HepG2 (cell line): ENCODE measurements around the gene CBY2. TPM values are rescaled to one million over a fixed set of nuclear protein-coding genes. Genes with fewer than 3 reads are reported as not detected.
A peak's percentile ranks its signal among the peaks of the same experiment; 100 is the strongest.

Experiments used
- ATAC-seq: fragments of 200-7000 bp; cut with Tn5 transposase; 3 replicates; pipeline ENCODE4 v1.9.1; 2020; ENCODE audit warnings: mild to moderate bottlenecking, moderate library complexity
- BruUV-seq: library from RNA; stranded (reverse); fragments of 400-500 nt; replicated peaks from 2 replicates; lab custom pipeline; 2021; lab: Mats Ljungman, UMichigan
- CTCF ChIA-PET: fragments of 300-600 bp; formaldehyde crosslinking; extraction: SDS; loops from one replicate; lab custom pipeline; 2021; ENCODE audit warnings: low total read pairs, inconsistent platforms, low intra/inter-chr PET ratio; lab: Yijun Ruan, JAX
- POLR2A ChIA-PET: fragments of 350-600 bp; sonication (Branson Sonifier 250); formaldehyde crosslinking; loops from one replicate; lab custom pipeline; 2020; ENCODE audit warnings: antibody characterized with exemption, inconsistent platforms; lab: Yijun Ruan, JAX
- DNase-seq: peaks from one replicate; pipeline ENCODE4 v3.0.0-alpha.2; 2015; ENCODE audit warnings: low spot score
- FAIRE-seq: peaks from 3 replicates; lab custom pipeline; 2011; peaks lifted over from hg19 to GRCh38; lab: Jason Lieb, UNC
- H2AFZ ChIP-seq: one replicate; pipeline ENCODE4 v1.6.1; 2011; ENCODE audit warnings: low read length, inconsistent platforms
- H3K27ac ChIP-seq: fragments of 300-600 bp; 3 replicates; pipeline ENCODE4 v1.8.0; 2011; ENCODE audit warnings: mixed run types, mild to moderate bottlenecking, mixed read lengths, low read length, inconsistent platforms; ENCODE audit not compliant: insufficient read depth; ENCODE audit errors: extremely low read length
- H3K27me3 ChIP-seq, 2 experiments: fragments of 200-600 bp in 1 of 2; 2 replicates in 1 of 2; 3 replicates in 1 of 2; pipeline versions ENCODE4 v1.6.0 to v1.8.0; 2011; ENCODE audit warnings: low read length in 2 of 2, mild to moderate bottlenecking in 2 of 2, moderate library complexity in 2 of 2, inconsistent platforms in 1 of 2; ENCODE audit not compliant: insufficient read depth in 2 of 2, control insufficient read depth in 1 of 2
- H3K36me3 ChIP-seq, 2 experiments: fragments of 200-600 bp in 1 of 2; replicated peaks in 1 of 2; 2 replicates in 1 of 2; 3 replicates in 1 of 2; pipeline versions ENCODE4 v1.5.1 to v1.8.0; 2011; ENCODE audit warnings: low read length in 2 of 2, inconsistent platforms in 1 of 2; ENCODE audit not compliant: insufficient read depth in 2 of 2, control insufficient read depth in 1 of 2
- H3K4me1 ChIP-seq: 2 replicates; pipeline ENCODE4 v1.5.1; 2012; ENCODE audit warnings: low read length, inconsistent platforms; ENCODE audit not compliant: insufficient read depth
- H3K4me2 ChIP-seq: 2 replicates; pipeline ENCODE4 v1.6.0; 2011; ENCODE audit warnings: low read depth, low read length, inconsistent platforms
- H3K4me3 ChIP-seq, 3 experiments: fragments of 200-600 bp in 1 of 3; sonication (generic), shearing (Covaris generic) in 1 of 3; replicated peaks in 1 of 3; 2 replicates each; pipeline ENCODE4 v1.5.1; 2011 to 2016; ENCODE audit warnings: low read length in 3 of 3, inconsistent platforms in 2 of 3, low read depth in 2 of 3, mild to moderate bottlenecking in 2 of 3, control low read depth in 1 of 3, mixed read lengths in 1 of 3; ENCODE audit not compliant: insufficient read depth in 1 of 3
- H3K79me2 ChIP-seq: one replicate; pipeline ENCODE4 v1.6.1; 2011; ENCODE audit warnings: low read length, inconsistent platforms; ENCODE audit not compliant: insufficient read depth
- H3K9ac ChIP-seq: 2 replicates; pipeline ENCODE4 v1.6.0; 2011; ENCODE audit warnings: mild to moderate bottlenecking, low read depth, low read length, inconsistent platforms; ENCODE audit not compliant: insufficient read depth
- H3K9me3 ChIP-seq: 2 replicates; pipeline ENCODE4 v1.5.1; 2012; ENCODE audit warnings: mild to moderate bottlenecking, low read length
- H4K20me1 ChIP-seq: 2 replicates; pipeline ENCODE4 v1.6.0; 2011; ENCODE audit warnings: inconsistent platforms, mild to moderate bottlenecking, low read length, moderate library complexity; ENCODE audit not compliant: insufficient read depth
- CBX5 ChIP-seq: sonication (generic); formaldehyde crosslinking; IDR thresholded peaks from 2 replicates; pipeline ENCODE4 v1.4.0; 2020; ENCODE audit warnings: missing genetic modification reagents, borderline replicate concordance
- CEBPB ChIP-seq: IDR thresholded peaks from 2 replicates; pipeline ENCODE4 v1.6.1; 2011; ENCODE audit warnings: low read depth, low read length, improper control_type of control experiment, borderline replicate concordance
- MEF2D ChIP-seq: sonication (generic); formaldehyde crosslinking; IDR thresholded peaks from 2 replicates; pipeline ENCODE4 v1.5.1; 2020; ENCODE audit warnings: mild to moderate bottlenecking, missing genetic modification reagents
- SUZ12 ChIP-seq: fragments of 150-350 bp; IDR thresholded peaks from 2 replicates; pipeline ENCODE4 v1.6.1; 2014; ENCODE audit warnings: low read depth, low read length
- ZFAT ChIP-seq: sonication (generic); formaldehyde crosslinking; conservative IDR thresholded peaks from 2 replicates; pipeline ENCODE4 v1.8.1; 2023; ENCODE audit warnings: missing genetic modification reagents, inconsistent platforms
- ZFP36L1 ChIP-seq: sonication (generic); formaldehyde crosslinking; IDR thresholded peaks from 2 replicates; pipeline ENCODE4 v1.8.0; 2022; ENCODE audit warnings: mild to moderate bottlenecking, missing genetic modification reagents, moderate library complexity
- ZNF75D ChIP-seq: sonication (generic); formaldehyde crosslinking; IDR thresholded peaks from 2 replicates; pipeline ENCODE4 v1.8.1; 2023; ENCODE audit warnings: missing genetic modification reagents, mild to moderate bottlenecking, borderline replicate concordance
- WGBS: methylation state at CpG from one replicate; pipeline ENCODE4 v1.1.6; 2017; ENCODE audit warnings: low lambda C conversion rate; 5-methylcytosine and 5-hydroxymethylcytosine counted together
- in situ Hi-C: cut with HindIII; loops from 2 replicates; pipeline ENCODE4 v1.10.0; 2017; ENCODE audit warnings: low pct_unique_long_range_greater_than_20kb; ENCODE audit not compliant: extremely low pct_ligation_motif_present
- intact Hi-C: fragments of 100-400 bp; cut with micrococcal nuclease; formaldehyde crosslinking; loops from one replicate; pipeline ENCODE4 v1.10.0; 2022; ENCODE audit not compliant: unreplicated experiment
- polyA plus RNA-seq, 8 experiments: library from polyadenylated mRNA; depleted of rRNA in 3 of 8; stranded (reverse) in 7 of 8; unstranded in 1 of 8; fragments of >200 nt; fragmentation: Illumina TruSeq in 4 of 8; extraction: Trizol in 4 of 8; gene quantifications; 2 replicates each; pipeline versions ENCODE4 v1.2.1 to v1.2.3, GENCODE V29; 2011 to 2016; ENCODE audit warnings: low read depth in 4 of 8, missing spikeins in 1 of 8, mixed read lengths in 1 of 8; ENCODE audit not compliant: insufficient read depth in 1 of 8
- total RNA-seq, 5 experiments: library from RNA; depleted of rRNA; stranded (reverse); fragments of >200 nt; fragmentation: Illumina TruSeq; extraction: Trizol; gene quantifications; 2 replicates each; pipeline ENCODE4 v1.2.3, GENCODE V29; 2016; ENCODE audit warnings: low read depth in 1 of 5
- TF ChIP-seq, protein P1 (sequence below): sonication (generic); formaldehyde crosslinking; IDR thresholded peaks from 2 replicates; pipeline ENCODE4 v1.4.0; 2020; ENCODE audit warnings: mild to moderate bottlenecking, missing genetic modification reagents, borderline replicate concordance

Gene CBY2
- total and polyA plus RNA-seq, 2 of the 13 experiments (the other 11 are each of a cell fraction or from before 2014, with no cell fraction given): not detected

- no peak overlapping the region for H3K4me3 ChIP-seq
- FAIRE-seq: no peak
- H3K4me1 ChIP-seq: no peaks in the 10 kb centered on the region
- no TSS peak for BruUV-seq
- 12% methylated on average over 3 of the region's 3 CpGs for WGBS
- intact Hi-C loops: no loop called here
- no peak for ATAC-seq
- POLR2A ChIA-PET: no interaction called here
- no peak overlapping the region for H3K27ac ChIP-seq
- H3K36me3 ChIP-seq: no peaks in the 10 kb centered on the region
- peak; percentile 61 for TF ChIP-seq CEBPB
- TF ChIP-seq MEF2D (CRISPR knock-in tag): no peak
- no peak overlapping the region for H2AFZ ChIP-seq
- no peaks in the 10 kb centered on the region for H3K79me2 ChIP-seq
- no peak for DNase-seq
- in situ Hi-C loops: no loop called here
- H3K9me3 ChIP-seq: no peaks in the 10 kb centered on the region
- no peak overlapping the region for H3K9ac ChIP-seq
- H3K27me3 ChIP-seq: peaks cover 0 to 4% of the 10 kb centered on the region in 2 experiments; a peak in 1 of 5 replicates
- H3K4me2 ChIP-seq: no peak overlapping the region
- CTCF ChIA-PET: no interaction called here
- H4K20me1 ChIP-seq: no peaks in the 10 kb centered on the region
Measured at GRCh38 chr13:45702869-45703391, 810 bp downstream of the CBY2 start.

GRCh38 chr13:45704211-45704739 is 2.2 kb downstream of the CBY2 start:
- ATAC-seq (no peak), FAIRE-seq (no peak), DNase-seq (no peak)
- no peaks in the 10 kb centered on the region for H3K79me2 ChIP-seq
- H2AFZ ChIP-seq: no peak overlapping the region
- POLR2A ChIA-PET: no interaction called here
- no peaks in the 10 kb centered on the region for H3K36me3 ChIP-seq
- H4K20me1 ChIP-seq: no peaks in the 10 kb centered on the region
- no peak overlapping the region for H3K27ac ChIP-seq
- H3K4me2 ChIP-seq: no peak overlapping the region
- H3K9me3 ChIP-seq: no peaks in the 10 kb centered on the region
- no peak overlapping the region for H3K4me3 ChIP-seq
- TF ChIP-seq ZFAT (CRISPR knock-in tag) (no peak), CBX5 (CRISPR knock-in tag) (no peak), ZNF75D (CRISPR knock-in tag) (no peak), SUZ12 (no peak), ZFP36L1 (CRISPR knock-in tag) (no peak)
- TF ChIP-seq, protein P1, sequence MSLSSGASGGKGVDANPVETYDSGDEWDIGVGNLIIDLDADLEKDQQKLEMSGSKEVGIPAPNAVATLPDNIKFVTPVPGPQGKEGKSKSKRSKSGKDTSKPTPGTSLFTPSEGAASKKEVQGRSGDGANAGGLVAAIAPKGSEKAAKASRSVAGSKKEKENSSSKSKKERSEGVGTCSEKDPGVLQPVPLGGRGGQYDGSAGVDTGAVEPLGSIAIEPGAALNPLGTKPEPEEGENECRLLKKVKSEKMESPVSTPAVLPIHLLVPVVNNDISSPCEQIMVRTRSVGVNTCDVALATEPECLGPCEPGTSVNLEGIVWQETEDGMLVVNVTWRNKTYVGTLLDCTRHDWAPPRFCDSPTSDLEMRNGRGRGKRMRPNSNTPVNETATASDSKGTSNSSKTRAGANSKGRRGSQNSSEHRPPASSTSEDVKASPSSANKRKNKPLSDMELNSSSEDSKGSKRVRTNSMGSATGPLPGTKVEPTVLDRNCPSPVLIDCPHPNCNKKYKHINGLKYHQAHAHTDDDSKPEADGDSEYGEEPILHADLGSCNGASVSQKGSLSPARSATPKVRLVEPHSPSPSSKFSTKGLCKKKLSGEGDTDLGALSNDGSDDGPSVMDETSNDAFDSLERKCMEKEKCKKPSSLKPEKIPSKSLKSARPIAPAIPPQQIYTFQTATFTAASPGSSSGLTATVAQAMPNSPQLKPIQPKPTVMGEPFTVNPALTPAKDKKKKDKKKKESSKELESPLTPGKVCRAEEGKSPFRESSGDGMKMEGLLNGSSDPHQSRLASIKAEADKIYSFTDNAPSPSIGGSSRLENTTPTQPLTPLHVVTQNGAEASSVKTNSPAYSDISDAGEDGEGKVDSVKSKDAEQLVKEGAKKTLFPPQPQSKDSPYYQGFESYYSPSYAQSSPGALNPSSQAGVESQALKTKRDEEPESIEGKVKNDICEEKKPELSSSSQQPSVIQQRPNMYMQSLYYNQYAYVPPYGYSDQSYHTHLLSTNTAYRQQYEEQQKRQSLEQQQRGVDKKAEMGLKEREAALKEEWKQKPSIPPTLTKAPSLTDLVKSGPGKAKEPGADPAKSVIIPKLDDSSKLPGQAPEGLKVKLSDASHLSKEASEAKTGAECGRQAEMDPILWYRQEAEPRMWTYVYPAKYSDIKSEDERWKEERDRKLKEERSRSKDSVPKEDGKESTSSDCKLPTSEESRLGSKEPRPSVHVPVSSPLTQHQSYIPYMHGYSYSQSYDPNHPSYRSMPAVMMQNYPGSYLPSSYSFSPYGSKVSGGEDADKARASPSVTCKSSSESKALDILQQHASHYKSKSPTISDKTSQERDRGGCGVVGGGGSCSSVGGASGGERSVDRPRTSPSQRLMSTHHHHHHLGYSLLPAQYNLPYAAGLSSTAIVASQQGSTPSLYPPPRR (CRISPR knock-in tag): no peak
- no TSS peak for BruUV-seq
- CTCF ChIA-PET: no interaction called here
- 41% methylated on average over 6 of the region's 9 CpGs for WGBS
- intact Hi-C loops (no loop called here), in situ Hi-C loops (no loop called here)
- no peak overlapping the region for H3K9ac ChIP-seq
- no peaks in the 10 kb centered on the region for H3K4me1 ChIP-seq
- peaks cover 0 to 4% of the 10 kb centered on the region in 2 experiments; a peak in 1 of 5 replicates for H3K27me3 ChIP-seq
